Measurements from ENCODE around the gene NUP98.
A peak's percentile ranks its signal among the peaks of the same experiment; 100 is the strongest.
"Not testable (repeated sequence)": the region's sequence is repeated elsewhere in the genome, so short reads cannot be mapped to it uniquely, and the experiment has no call there.

NUP98 gene

DNA sequence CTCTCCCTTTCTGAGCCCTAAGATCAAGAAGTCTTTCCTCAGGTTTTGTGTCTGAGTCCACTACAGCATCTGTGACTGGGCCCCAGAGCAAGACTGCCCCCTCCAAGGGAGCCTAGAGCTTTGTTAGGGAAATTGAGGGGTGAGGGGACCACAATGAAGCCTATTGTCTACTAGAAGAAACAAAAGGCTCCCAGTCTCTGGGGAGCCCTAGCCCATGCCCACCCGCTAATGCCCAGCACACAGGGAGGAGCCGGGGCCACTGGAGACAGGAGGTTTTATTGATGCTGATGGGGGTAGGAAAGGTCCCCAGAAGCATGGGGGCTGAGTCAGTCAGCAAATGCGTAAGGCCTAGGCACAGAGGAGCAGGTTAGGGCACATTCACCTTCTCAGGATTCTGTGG is 29.4 kb upstream of the NUP98 start:
- DNase-seq (ENCODE audit: low read depth in 2 of 2) = no peak

DNA sequence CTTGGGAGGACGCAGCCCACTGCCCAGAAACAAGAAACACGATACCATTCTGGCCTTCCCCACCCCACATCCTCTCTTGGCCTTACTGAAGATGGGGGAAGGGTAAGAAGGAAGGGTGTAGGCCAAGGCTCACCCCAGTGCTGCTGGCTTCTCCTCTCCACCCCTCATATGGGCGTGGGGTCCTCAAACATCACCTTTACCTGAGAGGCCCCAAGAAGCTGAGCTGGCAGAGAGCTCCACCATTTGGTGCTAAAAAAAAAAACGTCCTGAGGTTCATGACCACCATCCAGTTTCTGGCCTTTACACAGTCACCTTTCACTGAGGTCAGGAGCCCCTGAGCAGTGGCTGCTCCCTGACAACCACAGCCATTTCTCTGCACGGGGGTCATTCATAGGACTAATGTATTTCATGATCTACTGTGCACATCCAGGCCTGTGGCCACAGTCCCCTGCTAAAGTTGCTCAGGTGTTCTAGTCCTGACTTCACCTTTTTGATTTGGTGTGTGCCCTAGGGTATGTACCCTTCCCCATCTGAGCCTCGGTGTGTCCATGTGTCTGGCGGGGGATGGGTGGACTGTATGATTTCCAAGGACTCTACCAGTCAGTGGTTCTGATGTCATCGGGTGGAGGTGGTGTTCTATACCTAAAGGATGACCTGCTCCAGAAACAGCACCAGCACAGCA is 28.3 kb upstream of the NUP98 start:
- no peak for DNase-seq (ENCODE audit: low read depth in 2 of 2)

DNA sequence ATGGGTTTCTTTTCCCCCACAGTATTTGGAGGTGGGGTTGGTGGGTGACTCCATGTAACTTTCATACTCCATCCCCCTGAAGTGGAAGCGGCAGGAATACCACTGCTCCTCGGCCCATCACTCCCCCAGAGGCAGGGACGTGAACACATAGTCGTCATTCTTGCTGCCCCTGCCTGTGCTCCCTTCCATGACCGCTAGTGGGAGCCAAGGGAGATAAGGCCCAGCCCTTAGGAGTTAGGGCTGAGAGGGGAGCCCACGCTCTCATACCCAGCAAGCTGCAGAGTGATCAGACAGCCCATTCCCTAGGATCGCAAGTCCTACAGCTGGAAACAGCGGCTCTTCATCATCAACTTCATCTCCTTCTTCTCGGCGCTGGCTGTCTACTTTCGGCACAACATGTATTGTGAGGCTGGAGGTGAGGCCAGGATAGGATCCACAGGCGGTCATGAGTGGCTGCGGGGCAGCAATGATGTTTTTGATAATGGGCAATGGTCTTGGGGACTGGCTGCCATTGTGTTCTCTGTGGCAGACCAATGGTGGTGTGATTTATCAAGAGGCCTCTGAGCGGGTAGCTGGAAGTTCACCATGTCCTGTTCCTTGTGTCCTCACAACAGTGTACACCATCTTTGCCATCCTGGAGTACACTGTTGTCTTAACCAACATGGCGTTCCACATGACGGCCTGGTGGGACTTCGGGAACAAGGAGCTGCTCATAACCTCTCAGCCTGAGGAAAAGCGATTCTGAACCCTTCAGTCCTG is 27.5 kb upstream of the NUP98 start:
- DNase-seq (ENCODE audit: low read depth in 2 of 2) = peak; percentile 65 to 75

DNA sequence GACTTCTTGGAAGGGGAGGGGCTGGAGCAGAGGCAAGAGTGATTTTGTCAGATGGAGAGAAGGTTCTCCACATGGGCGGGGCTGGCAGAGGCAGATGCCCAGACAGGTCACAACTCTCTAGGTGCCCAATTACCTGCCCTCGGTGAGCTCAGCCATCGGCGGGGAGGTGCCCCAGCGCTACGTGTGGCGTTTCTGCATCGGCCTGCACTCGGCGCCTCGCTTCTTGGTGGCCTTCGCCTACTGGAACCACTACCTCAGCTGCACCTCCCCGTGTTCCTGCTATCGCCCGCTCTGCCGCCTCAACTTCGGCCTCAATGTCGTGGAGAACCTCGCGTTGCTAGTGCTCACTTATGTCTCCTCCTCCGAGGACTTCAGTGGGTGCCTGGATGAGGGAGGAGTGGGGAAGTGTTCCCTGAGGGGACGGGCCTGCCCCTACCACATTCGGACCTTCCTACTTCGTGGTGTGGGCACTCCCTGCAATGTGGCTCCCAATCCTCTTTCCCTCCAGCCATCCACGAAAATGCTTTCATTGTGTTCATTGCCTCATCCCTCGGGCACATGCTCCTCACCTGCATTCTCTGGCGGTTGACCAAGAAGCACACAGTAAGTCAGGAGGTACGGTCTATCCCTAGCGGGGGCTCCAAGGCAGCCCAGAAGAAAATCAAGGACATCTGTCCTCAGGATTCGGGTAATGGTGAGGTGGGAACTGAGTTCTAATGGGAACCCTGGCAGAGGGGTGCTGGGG is 26.6 kb upstream of the NUP98 start:
- no peak for DNase-seq (ENCODE audit: low read depth in 2 of 2)

DNA sequence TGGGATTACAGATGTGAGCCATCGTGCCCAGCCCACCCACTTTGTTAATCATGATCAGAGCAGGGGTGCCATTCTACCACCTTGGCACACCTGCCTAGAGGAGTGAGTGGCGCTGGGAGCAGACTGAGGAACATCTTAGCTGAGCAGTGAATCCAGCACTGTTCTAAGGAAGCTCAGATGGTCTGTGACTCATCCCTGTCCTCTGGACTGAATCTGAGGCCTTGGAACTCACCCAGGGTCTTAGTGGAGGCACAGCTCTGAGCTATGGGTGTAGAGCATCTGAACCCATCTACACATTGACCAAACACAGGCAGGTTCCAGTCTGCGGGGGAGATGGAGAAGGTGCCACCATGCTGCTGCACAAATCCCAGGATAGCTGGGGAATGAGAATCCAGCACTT is 25.9 kb upstream of the NUP98 start:
- no peak for DNase-seq (ENCODE audit: low read depth in 2 of 2)

DNA sequence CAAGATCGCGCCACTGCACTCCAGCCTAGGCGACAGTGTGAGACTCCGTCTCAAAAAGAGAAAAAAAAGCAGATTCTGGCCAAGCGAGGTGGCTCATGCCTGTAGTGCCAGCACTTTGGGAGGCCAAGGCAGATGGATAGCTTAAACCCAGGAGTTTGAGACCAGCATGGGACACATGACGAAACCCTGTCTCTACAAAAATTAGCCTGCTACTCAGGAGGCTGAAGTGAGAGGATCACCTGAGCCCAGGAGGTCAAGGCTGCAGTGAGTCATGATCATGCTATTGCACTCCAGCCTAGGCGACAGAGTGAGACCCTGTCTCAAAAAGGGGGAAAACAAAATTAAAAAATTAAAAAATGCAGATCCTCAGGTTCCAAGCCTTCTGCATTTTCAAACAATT is 25.0 kb upstream of the NUP98 start:
- no peak for DNase-seq (ENCODE audit: low read depth in 2 of 2)

DNA sequence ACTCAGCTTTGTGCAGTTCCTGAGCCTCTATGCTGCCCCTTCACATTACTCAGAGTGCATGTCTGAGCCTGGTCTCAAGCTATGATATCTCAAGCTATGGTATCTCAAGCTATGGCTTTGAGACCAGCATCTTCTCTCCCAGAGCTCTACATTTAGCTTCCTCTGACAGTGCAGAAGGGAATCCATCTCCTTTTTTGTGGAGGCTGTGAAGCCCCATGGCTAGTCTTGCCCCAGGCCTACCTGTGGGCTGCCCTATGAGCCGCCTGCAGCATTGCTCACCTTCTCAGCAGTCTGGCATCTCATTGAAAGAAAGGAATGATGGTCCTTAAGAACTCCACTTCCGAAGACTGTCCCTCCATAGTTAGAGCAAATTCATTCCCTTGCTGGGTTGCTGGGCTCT is 23.6 kb upstream of the NUP98 start:
- DNase-seq (ENCODE audit: low read depth in 2 of 2) = no peak

DNA sequence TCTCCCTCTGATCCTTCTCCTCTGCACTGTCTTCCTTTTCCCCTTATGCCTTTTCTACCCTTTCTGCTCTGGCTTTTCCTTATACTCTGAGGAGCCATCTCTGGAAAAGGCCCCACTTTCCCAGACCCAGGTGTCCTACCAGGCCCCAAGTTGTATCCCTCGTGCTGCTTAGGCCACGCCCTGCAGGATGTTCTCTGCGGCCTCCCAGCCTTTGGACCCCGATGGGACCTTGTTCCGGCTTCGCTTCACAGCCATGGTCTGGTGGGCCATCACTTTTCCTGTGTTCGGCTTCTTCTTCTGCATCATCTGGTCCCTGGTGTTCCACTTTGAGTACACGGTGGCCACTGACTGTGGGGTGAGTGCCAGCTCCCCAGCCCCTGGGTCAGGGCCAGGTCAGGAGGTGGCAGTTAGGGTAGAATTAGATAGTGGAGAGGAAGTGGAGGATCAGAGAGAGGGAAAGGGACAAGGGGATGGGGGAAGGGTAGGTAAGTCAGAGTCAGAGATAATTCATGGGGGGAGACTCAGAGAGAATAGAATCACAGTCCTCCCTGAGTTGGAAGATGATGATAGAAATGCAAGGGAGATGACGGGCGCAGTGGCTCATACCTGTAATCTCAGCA is 19.9 kb upstream of the NUP98 start:
- DNase-seq (ENCODE audit: low read depth in 2 of 2) = no peak

DNA sequence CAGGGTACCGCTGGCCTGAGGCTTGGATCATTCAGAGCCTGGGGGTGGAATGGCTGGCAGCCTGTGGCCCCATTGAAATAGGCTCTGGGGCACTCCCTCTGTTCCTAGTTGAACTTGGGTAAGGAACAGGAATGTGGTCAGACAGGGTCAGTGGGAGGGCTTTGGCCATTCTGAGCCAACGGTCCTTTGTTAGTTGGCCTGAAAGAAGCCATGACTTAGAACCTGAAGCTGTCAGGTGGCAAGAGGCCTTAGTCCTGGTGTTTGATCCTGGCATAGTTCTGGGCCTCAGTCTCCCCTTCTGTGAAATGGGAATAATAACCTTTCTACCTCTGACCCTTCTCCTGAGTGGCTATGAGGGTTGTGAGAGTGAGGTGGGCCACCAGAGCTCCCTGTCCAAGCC is 19.3 kb upstream of the NUP98 start:
- no peak for DNase-seq (ENCODE audit: low read depth in 2 of 2)

DNA sequence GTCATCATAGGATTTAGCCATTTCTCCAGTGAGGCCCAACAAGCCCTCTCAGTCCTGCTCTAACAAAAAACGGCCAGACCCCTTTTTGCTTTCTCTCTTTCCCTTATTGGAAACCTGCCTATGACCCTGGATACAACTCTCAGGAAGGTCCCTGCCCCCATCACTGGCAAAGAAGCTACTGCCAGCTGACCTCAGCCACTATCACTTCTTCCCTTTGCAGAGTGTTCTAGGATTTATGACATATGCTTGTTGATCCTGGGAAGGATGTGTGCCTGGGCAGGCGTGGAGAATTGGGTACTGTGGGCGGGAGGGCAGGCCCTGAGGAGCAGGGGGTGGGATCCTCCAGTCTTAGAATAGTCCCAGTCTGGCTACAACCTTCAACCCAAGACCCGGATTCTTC is 18.5 kb upstream of the NUP98 start:
- DNase-seq (ENCODE audit: low read depth in 2 of 2) = no peak

DNA sequence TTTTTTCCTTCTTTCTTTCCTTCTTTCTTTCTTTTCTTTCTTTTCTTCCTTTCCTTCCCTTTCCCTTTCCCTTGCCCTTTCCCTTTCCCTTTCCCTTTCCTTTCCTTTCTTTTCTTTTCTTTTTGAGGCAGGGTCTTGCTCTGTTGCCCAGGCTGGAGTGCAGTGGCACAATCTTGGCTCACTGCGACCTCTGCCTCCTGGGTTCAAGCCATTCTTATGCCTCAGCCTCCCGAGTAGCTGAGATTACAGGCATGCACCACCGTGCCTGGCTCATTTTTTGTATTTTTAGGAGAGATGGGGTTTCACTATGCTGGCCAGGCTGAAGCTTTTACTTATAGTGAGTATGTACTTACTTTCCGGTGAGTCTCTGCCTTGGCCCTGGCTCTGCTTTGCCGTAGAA is 17.5 kb upstream of the NUP98 start:
- not testable (repeated sequence) for DNase-seq (ENCODE audit: low read depth in 2 of 2)

DNA sequence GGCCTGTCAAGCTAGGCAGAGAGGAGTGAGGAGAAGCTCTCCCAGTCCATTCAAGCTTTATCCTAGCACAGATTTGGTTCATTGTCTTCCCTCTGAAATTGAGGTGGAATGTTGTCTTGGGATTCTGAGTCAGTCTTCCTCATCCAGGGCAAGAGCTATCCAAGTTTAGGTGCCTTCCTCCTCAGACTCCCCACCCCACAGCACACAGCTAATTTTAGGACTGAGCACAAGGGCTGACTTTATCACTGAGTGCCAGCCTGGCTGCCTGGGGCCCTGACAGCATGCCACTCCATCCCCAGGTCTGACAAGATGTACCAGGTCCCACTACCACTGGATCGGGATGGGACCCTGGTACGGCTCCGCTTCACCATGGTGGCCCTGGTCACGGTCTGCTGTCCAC is 13.6 kb upstream of the NUP98 start:
- no peak for DNase-seq (ENCODE audit: low read depth in 2 of 2)

DNA sequence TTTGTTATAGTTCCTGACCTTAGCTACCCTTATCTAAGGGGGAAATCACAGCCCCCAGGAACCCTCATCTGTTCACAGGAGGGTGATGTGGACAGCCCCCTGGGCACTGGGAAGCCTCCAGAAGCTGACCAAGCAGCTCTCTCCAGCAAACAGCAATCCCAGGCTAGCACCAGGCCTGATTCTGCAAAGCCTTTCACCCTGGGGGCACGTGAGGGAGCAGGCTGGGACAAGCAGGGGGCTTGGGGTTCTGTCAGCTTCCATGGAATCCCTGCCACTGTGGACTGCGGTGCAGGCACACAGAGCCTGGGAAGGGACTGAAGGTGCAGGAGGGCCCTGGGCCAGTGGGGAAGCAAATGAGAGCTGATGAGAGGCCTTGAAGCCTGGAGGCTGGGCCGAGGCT is 13.1 kb upstream of the NUP98 start:
- no peak for DNase-seq (ENCODE audit: low read depth in 2 of 2)

DNA sequence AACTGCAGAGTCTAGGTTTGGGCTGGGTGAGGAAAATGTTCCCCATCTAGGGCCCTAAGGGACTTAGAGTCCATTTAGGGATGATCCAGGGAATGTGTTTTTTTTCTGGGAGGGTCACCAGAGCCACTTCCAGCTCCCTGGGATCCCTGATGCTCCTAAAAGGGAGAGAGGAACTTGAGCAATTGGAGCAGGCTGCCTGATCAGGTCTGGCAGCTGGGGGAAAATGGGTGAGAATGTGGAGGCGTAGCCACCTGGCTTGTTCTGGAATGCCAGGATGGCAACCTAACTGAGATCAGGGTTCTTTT is 12.2 kb upstream of the NUP98 start:
- no peak for DNase-seq (ENCODE audit: low read depth in 2 of 2)

DNA sequence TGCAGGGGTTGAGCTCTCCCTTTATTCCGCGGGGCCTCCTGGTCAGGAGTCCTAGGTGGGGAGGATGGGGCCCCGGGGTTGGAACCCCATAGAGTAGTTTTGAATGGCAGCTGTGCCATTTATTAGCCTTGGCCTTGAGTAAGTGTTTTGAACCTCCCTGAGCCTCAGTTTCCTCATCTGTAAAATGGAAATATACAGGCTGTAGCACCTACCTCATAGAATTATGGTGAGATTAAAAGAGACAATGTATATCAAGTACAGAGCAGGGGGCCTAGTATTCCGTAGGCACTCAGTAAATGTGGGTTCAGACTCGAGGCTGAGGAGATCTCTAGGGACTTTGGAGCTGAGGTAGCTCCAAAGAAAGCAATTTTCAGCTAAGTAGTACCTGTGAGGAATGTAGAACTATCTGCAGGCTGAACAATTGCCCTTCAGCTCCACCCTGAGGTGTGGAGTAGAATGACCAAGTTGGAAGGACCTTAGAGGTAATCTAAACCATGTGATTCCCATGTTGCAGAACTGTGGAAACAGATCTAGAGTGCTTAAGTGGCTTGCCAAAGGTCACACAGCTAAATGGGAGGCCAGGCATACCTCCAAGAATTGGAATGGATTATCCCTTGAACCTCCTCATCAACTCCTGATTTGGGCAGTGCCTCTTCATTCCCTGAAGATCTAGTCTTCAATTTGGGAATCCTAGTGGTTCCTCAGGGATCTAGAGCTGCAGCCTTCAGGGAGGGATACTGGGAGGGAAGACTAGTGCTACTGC is 11.7 kb upstream of the NUP98 start:
- DNase-seq (ENCODE audit: low read depth in 2 of 2) = no peak

DNA sequence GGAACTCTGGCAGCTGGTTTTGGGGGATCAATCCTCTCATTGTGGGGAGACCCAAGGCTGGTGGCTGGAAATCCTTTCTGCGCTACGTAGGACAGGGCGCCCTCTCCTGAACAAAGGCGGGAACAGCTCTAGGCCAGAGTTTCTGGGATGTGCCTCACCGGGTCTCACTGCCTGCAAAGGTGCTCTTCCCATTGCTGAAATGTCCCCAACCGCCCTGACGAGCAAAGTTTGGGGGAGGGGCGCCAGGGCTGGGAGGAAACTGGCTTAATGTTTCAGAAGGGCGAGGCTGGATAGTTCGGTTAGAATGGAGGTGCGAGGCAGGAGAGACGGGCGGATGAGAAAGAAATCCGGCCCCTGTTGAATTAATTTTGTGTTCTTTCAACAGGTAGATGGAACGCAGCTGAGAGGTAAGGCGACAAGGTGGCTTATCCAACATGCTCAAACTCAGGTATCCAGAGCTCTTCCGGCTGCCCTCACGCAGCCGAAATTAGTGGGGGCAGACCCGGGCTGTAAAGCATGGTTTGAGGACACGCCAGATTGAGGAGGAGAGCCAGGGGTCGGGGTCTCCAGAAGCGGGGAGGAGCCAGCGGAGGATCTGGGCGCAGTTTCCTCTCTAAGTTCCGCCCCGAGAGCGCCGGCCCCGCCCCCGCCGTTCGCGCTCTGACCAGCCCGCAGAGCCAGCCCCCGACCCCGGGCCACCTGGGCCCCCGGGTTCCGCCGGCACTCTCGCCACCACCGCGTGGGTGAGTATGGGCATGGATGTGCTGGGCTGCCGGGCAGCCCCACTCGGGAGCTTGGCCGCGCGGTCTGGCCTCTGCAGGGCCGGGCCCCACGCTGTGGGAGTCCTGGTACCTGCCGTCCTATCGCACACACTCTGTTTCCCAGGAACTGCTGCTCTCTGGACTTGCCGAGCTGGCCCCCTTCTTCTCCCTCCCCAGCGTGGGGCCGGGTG is 10.8 kb upstream of the NUP98 start, which contains the start of gene PGAP2:
PGAP2 (plus strand) TSS at position 652 of the 952 bp plus-strand sequence. CDS start 2,700 bp downstream, outside the sequence.
- peak; percentile 41 to 52 for DNase-seq (ENCODE audit: low read depth in 2 of 2)

DNA sequence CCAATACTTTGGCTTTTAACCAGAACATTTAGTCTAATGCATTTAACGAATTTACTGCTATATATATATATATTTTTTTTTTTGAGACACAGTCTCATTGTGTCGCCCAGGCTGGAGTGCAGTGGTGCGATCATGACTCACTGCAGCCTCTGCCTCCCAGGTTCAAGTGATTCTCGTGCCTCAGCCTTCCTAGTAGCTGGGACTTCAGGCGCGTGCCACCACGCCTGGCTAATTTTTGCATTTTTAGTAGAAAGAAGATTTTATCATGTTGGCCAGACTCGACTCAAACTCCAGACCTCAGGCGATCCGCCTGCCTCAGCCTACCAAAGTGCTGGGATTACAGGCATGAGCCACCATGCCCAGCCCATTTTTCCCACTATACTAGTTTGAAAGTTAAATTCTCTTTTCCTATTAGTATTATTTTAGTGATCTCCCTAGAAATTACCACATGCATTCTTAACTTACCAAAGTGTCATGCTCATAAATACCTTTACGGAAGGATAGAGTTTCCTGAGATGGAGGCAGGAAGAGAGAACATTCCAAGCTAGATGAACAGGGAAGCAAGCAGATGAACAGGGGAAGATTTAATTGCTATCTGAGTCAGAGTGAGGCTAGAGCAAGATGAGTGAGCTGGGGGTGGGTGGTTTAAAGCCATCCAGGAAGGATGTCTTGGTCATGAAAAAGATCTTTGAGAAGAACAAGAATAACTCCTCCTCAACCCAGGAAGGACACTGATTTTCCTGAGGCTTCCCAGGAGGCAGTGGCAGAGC is 6.6 kb upstream of the NUP98 start:
- DNase-seq (ENCODE audit: low read depth in 2 of 2) = no peak

DNA sequence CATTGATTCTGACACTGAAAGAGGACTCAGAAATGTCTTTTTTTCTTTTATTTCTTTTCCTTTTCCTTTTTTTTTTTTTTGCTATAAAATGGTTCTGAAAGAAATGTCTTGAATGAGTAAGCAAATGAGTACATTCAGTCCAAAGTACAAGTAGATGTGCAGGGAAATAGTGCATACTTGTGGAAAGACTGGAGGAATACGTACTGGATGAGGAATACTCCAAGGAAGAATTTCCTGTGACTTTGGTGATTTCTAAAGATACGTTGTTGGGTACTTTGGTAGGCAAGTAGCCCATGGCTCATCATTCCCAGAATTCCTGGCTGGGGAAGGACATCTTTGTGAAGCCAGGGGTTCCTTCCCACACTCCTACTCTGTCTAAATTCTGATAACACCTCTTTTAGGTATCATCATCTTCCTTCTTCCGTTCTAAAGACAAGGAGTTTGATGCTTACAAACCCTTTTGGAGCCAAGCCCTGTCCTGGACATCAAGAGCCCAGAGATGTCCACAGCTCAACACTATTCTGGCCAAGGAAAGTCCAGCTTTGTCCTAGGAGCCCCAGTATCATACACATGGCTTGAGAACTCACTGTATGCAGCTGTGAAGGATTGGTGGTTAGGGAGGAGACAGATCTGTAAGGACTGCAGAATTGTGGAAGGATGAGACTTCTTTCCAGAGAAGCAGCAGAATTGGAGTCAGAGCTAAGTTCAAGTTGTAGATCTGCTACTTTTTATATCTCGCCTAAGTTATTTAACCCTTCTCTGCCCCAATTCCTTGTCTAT is 4.8 kb upstream of the NUP98 start:
- DNase-seq (ENCODE audit: low read depth in 2 of 2) = no peak

DNA sequence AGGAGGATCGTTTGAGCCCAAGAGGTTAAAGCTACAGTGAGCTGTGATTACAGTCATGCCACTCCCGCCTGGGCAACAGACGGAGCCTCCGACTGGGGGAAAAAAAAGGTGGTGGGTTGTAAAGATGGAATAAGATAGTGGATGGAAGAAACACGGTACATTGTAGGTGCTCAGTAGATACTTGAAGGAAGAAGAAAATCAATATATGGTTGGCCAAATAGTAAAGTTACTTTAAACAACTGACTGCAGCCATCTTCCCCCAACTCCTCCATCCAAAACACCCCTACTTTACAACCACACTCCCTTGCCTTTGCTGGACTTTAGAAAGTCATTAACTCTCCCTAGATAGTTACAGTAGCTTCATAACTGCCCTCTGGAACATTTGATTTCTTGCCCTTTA is 2.5 kb upstream of the NUP98 start:
- no peak for DNase-seq (ENCODE audit: low read depth in 2 of 2)
